Measurements from ENCODE around the gene NUAK1. TPM values are rescaled to one million over a fixed set of nuclear protein-coding genes. Genes with fewer than 3 reads are reported as not detected.

Gene NUAK1
- total RNA-seq, 1 donor from 2014 or later, result 16.6 TPM

DNA sequence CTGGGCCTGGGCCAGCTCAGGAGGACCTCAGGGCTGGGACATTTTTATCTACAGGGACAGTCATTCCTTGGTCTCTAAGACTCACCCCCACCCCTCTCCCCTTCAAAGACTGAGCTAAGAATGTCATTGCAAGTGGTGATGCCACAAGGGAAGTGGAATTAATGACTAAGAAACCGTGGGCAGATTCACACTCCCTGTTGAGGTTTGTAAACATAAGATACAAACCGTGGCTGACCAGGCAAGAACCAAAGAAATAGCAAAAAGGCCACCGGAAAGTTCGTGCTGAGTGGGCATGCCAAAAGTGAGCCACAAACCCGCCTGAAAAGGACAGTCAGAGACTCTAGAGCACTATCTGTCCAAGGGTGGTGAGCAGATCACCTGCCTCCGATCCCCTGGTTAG lies 25.7 kb downstream of the NUAK1 start:
- TF ChIP-seq CTCF (IDR thresholded peaks at IDR 0.05; ENCODE audit: unreplicated experiment), result no peak
- Mint-ChIP-seq H3K4me1 (ENCODE audit: unreplicated experiment) (peaks cover 41% of the 10 kb centered on the region), H3K4me3 (ENCODE audit: unreplicated experiment) (no peak overlapping the region), H3K27ac (ENCODE audit: unreplicated experiment) (no peak overlapping the region), H3K36me3 (ENCODE audit: low read depth, unreplicated experiment) (no peaks in the 10 kb centered on the region), H3K27me3 (ENCODE audit: unreplicated experiment) (peaks cover 6% of the 10 kb centered on the region), H3K9me3 (ENCODE audit: unreplicated experiment) (no peaks in the 10 kb centered on the region)
- no peak for DNase-seq (ENCODE audit: low spot score)

- peaks cover 6% of the 10 kb centered on the region for H3K27me3 Mint-ChIP-seq (ENCODE audit: unreplicated experiment)
- H3K4me1 Mint-ChIP-seq (ENCODE audit: unreplicated experiment), result peaks cover 47% of the 10 kb centered on the region
- H3K9me3 Mint-ChIP-seq (ENCODE audit: unreplicated experiment), result no peaks in the 10 kb centered on the region
- no peak overlapping the region for H3K27ac Mint-ChIP-seq (ENCODE audit: unreplicated experiment)
- no peak for TF ChIP-seq CTCF (IDR thresholded peaks at IDR 0.05; ENCODE audit: unreplicated experiment)
- no peak for DNase-seq (ENCODE audit: low spot score)
- no peak overlapping the region for H3K4me3 Mint-ChIP-seq (ENCODE audit: unreplicated experiment)
- no peaks in the 10 kb centered on the region for H3K36me3 Mint-ChIP-seq (ENCODE audit: low read depth, unreplicated experiment)
Measured at GRCh38 chr12:106112145-106112821, 26.5 kb downstream of the NUAK1 start.

DNA sequence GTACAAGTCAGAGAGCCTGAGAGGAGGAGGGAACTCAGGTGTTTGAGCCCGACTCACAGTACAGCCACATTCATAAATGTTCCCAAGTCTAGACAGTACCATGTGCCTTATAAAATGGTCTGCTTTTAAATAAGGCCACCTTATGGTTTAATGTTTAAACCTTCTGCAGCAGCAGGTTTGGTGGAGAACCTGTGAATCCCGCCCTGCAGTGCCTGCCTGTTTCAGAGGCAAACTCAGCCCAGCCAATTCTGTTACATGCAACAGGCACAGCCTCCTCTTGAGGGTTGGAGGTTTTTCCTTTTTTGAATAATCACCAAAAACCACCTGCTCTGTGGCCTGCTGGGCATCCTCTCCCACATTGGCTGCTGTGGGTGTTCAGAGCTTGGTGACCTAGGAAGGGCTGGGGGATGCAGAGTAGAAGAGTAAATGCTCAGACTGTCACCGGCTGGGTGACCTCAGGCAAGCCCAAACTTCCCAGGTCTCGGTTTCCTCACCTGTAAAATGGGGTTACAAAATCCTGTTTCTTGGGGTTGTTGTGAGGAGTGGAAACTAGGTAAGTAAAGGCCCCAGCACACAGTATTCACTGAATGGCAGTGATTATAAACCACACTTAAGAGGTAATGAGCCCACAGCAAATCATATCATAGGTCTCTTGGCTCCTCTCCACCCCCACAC lies 28.0 kb downstream of the NUAK1 start:
- H3K4me3 Mint-ChIP-seq (ENCODE audit: unreplicated experiment), result no peak overlapping the region
- DNase-seq (ENCODE audit: low spot score), result no peak
- no peaks in the 10 kb centered on the region for H3K9me3 Mint-ChIP-seq (ENCODE audit: unreplicated experiment)
- peaks cover 55% of the 10 kb centered on the region for H3K4me1 Mint-ChIP-seq (ENCODE audit: unreplicated experiment)
- TF ChIP-seq CTCF (IDR thresholded peaks at IDR 0.05; ENCODE audit: unreplicated experiment), result no peak
- H3K36me3 Mint-ChIP-seq (ENCODE audit: low read depth, unreplicated experiment), result no peaks in the 10 kb centered on the region
- H3K27ac Mint-ChIP-seq (ENCODE audit: unreplicated experiment), result no peak overlapping the region
- H3K27me3 Mint-ChIP-seq (ENCODE audit: unreplicated experiment), result peaks cover 5% of the 10 kb centered on the region

DNA sequence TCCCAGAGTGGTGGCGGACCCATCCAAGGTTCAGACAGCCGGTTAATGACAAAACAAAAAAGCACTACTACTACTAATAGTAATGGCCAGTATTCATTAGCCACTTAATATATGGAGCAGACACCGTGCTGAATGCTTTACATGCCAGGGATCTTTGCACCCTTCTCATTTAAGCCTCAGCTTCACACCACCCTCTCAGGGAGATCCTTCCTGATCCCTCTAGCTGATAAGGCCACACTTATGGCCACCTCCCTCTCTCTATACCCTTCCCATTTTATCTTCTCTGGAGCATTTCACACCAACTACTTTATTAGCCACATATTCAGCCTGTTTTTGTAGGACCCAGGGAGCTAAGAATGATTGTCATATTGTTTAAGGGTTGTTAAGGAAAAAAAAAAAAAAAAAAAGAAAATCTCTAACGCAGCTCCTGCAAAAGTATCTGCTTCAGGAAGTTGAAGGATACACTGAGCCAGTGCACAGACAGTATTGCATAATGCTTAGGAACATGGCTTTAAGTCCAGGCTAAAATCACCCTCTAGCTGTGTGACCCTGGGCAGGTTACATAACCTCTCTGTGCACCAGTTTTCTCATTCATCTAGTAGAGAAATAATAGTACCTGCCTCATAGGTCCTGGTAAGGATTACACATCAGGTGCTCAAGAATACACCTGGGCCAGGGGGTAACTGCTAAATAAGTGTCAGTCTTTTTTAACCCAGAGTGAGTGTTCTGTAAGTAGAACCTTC lies 29.4 kb downstream of the NUAK1 start:
- Mint-ChIP-seq H3K27me3 (ENCODE audit: unreplicated experiment) (peaks cover 5% of the 10 kb centered on the region), H3K9me3 (ENCODE audit: unreplicated experiment) (no peaks in the 10 kb centered on the region), H3K4me1 (ENCODE audit: unreplicated experiment) (peaks cover 51% of the 10 kb centered on the region), H3K36me3 (ENCODE audit: low read depth, unreplicated experiment) (peaks cover 1% of the 10 kb centered on the region), H3K4me3 (ENCODE audit: unreplicated experiment) (no peak overlapping the region), H3K27ac (ENCODE audit: unreplicated experiment) (no peak overlapping the region)
- no peak for DNase-seq (ENCODE audit: low spot score)
- no peak for TF ChIP-seq CTCF (IDR thresholded peaks at IDR 0.05; ENCODE audit: unreplicated experiment)
